ENCODE data around the gene MTLN. TPM values are rescaled to one million over a fixed set of nuclear protein-coding genes. Genes with fewer than 3 reads are reported as not detected.

MTLN gene
- total and polyA plus RNA-seq, 2 of the 13 experiments (the other 11 are each of a cell fraction or from before 2014, with no cell fraction given): 37.1 to 50.4 TPM

DNA sequence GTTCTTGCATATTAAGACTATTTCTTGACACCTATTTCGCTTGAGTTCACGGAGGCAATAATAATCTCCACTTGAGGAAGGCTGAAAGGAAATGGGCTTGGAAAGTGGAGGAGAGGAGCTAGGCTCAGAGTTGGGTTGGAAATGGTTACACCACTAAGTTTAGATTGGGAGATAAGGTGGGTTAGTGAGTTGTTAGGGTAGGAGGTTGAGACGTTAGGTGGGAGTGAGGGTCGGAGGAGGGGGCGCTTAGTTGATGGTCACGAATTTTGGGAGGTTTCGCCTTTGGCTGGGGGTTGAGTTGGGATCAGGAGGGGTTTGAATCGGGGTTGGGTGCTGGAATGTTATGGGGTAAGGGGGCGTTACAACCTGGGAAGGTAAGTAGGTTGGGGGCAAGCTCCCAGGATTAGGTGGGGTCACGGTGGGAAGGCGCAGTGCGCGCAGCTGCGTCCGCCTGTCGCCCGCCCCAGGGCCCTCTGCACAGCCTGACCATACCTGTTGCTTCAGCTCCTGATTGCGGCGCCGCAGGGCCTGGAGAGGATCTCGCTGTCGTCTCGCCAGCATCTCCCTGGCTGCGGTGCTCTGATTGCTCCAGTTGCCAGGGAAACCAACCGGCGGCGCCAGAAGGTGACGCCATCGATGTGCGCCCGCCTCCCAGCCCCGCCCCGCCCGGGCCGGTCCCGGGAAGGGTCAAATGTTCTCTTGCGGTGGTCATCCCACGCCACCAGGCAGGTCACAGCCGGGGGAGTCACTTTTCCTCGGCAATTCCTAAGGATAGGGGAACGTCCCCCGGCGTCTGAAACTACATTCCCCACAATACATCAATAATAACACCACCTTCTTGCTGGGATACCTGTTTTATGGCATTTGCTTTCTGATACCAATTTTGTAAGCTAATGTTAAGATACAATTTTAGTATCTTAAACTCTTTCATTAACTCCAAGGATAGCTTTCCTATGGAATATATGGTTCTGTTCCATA lies 7.7 kb downstream of the MTLN start, which contains the start of gene NPHP1 (continued):
- no peak for TF ChIP-seq KDM1A (CRISPR knock-in tag; IDR thresholded peaks at IDR 0.05)
- TF ChIP-seq AHDC1 (CRISPR knock-in tag; IDR thresholded peaks at IDR 0.05; ENCODE audit: borderline replicate concordance): no peak
- no peak for TF ChIP-seq FOXM1 (CRISPR knock-in tag; IDR thresholded peaks at IDR 0.05)
- TF ChIP-seq ZNF543 (CRISPR knock-in tag; IDR thresholded peaks at IDR 0.05): no peak
- TF ChIP-seq XRCC5 (optimal IDR thresholded peaks at IDR 0.05; ENCODE audit: low read length): peak; percentile 73
- TF ChIP-seq CTCF (CRISPR knock-in tag; IDR thresholded peaks at IDR 0.05): no peak
- no peak for TF ChIP-seq RARG (CRISPR knock-in tag; IDR thresholded peaks at IDR 0.05; ENCODE audit: low read depth)
- TF ChIP-seq ZNF83 (CRISPR knock-in tag; IDR thresholded peaks at IDR 0.05; ENCODE audit: borderline replicate concordance): no peak; the same call in 1 of the 2 replicates
- TF ChIP-seq FOXO1 (CRISPR knock-in tag; IDR thresholded peaks at IDR 0.05): 0 out of 2 replicates have a peak, but pooled peaks have one; percentile 42
- TF ChIP-seq ZNF678 (CRISPR knock-in tag; IDR thresholded peaks at IDR 0.05): no peak
- TF ChIP-seq ZNF124 (CRISPR knock-in tag; IDR thresholded peaks at IDR 0.05): peak; percentile 69; the same call in 1 of the 2 replicates
- no peak for TF ChIP-seq ZNF841 (CRISPR knock-in tag; IDR thresholded peaks at IDR 0.05; ENCODE audit: borderline replicate concordance)
- TF ChIP-seq, protein P1, sequence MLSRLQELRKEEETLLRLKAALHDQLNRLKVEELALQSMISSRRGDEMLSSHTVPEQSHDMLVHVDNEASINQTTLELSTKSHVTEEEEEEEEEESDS (CRISPR knock-in tag; IDR thresholded peaks at IDR 0.05; ENCODE audit: borderline replicate concordance): peak; percentile 46; the same call in 1 of the 2 replicates
- no peak for TF ChIP-seq ADNP (CRISPR knock-in tag; IDR thresholded peaks at IDR 0.05)
- TF ChIP-seq ZNF468 (CRISPR knock-in tag; IDR thresholded peaks at IDR 0.05): no peak
- TF ChIP-seq E2F5 (CRISPR knock-in tag; conservative IDR thresholded peaks at IDR 0.05): peak; percentile 92
- TF ChIP-seq, protein P2, sequence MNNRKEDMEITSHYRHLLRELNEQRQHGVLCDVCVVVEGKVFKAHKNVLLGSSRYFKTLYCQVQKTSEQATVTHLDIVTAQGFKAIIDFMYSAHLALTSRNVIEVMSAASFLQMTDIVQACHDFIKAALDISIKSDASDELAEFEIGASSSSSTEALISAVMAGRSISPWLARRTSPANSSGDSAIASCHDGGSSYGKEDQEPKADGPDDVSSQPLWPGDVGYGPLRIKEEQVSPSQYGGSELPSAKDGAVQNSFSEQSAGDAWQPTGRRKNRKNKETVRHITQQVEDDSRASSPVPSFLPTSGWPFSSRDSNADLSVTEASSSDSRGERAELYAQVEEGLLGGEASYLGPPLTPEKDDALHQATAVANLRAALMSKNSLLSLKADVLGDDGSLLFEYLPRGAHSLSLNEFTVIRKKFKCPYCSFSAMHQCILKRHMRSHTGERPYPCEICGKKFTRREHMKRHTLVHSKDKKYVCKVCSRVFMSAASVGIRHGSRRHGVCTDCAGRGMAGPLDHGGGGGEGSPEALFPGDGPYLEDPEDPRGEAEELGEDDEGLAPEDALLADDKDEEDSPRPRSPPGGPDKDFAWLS (CRISPR knock-in tag; IDR thresholded peaks at IDR 0.05; ENCODE audit: borderline replicate concordance): no peak
- peak; percentile 36; the same call in 1 of the 2 replicates for TF ChIP-seq CEBPG (CRISPR knock-in tag; IDR thresholded peaks at IDR 0.05)
- peak; percentile 64; the same call in 1 of the 2 replicates for TF ChIP-seq MYC (CRISPR knock-in tag; IDR thresholded peaks at IDR 0.05; ENCODE audit: borderline replicate concordance)

All from HepG2 (cell line).